HEK293 (cell line): ENCODE data around the gene WDR45B.

Source experiments
- CTCF ChIP-seq: fragments of 450-650 bp; formaldehyde crosslinking; IDR thresholded peaks from 2 replicates; pipeline ENCODE4 v1.5.1; 2016; ENCODE audit warnings: missing biosample characterization, missing genetic modification characterization
- REPIN1 ChIP-seq: fragments of 450-650 bp; formaldehyde crosslinking; IDR thresholded peaks from 2 replicates; pipeline ENCODE4 v1.5.1; 2017; ENCODE audit warnings: missing biosample characterization, missing genetic modification characterization, low read depth
- ZNF18 ChIP-seq: fragments of 450-650 bp; formaldehyde crosslinking; IDR thresholded peaks from 2 replicates; pipeline ENCODE4 v1.5.1; 2016; ENCODE audit warnings: missing biosample characterization, missing genetic modification characterization
- ZNF513 ChIP-seq: fragments of 450-650 bp; IDR thresholded peaks from 2 replicates; pipeline ENCODE4 v1.5.1; 2018; ENCODE audit warnings: missing biosample characterization, missing genetic modification characterization
- ZNF660 ChIP-seq: fragments of 450-650 bp; IDR thresholded peaks from 2 replicates; pipeline ENCODE4 v1.5.1; 2018; ENCODE audit warnings: missing biosample characterization, mild to moderate bottlenecking, missing genetic modification characterization

- no peak for TF ChIP-seq ZNF18 (tag by site-specific recombination)
- TF ChIP-seq CTCF (tag by site-specific recombination): no peak
- TF ChIP-seq ZNF513 (tag by site-specific recombination): no peak
- TF ChIP-seq ZNF660: no peak
- no peak for TF ChIP-seq REPIN1
Measured at GRCh38 chr17:82619641-82620040, 28.6 kb downstream of the WDR45B start.
